ENCODE measurements around the gene MICALL2.
A peak's percentile ranks its signal among the peaks of the same experiment; 100 is the strongest.
"Not testable (repeated sequence)": the region's sequence is repeated elsewhere in the genome, so short reads cannot be mapped to it uniquely, and the experiment has no call there.

Gene MICALL2

GRCh38 chr7:1447112-1447511 lies 12.2 kb downstream of the MICALL2 start:
- DNase-seq, result no peak

DNA sequence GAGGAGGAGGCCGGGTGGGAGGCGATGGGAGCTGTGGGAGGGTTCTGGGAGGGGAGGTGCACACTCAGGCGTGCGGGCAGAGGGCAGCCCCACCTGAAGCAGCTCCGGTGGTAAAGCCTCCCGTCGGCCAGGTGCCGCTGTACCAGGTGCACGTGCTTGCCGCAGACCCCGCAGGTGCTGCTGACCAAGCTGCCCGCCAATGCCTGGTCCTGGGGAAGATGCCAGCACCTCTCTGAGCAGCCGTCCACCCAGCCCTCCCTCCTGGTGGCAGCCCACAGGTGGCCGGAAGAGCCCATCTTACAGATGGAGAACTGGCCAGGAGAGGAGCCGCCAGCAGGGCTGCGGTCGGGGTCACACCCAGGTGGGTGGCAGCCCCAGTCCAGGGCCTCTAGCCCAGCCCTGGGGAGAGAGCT lies 12.6 kb downstream of the MICALL2 start:
- DNase-seq, result no peak

DNA sequence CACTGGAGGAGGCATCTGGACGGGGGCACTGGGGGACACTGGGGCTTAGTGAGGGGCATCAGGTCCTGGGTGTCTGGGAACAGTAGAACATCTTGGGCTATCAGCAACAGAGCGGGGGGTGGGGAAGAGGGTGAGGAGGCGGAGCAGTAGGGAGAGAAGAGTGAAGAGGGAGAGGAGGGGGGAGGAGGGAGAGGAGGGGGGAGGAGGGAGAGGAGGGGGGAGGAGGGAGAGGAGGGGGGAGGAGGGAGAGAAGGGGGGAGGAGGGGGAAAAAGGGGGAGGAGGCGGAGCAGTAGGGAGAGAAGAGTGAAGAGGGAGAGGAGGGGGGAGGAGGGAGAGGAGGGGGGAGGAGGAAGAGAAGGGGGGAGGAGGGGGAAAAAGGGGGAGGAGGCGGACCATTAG lies 13.2 kb downstream of the MICALL2 start:
- not testable (repeated sequence) for DNase-seq

DNA sequence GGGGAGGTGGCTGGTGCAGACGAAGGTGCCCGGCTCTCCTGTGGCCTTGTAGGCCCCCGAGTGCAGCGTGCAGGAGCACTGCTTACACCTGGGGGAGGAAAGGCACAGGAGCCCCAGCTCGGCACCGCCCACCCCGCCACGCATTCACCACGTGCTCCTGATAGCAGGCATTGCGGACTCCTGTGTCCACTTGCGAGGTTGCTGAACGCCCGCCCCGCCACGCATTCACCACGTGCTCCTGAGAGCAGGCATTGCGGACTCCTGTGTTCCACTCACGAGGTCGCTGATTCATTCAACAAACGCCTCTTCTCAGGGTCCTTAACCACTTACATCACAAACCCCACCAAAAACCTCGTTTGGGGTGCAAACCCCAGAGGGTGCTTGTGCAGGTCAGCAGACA lies 13.9 kb downstream of the MICALL2 start:
- DNase-seq, result no peak

GRCh38 chr7:1444925-1445322 lies 14.3 kb downstream of the MICALL2 start:
- no peak for DNase-seq

- DNase-seq, result no peak
Observed at GRCh38 chr7:1444214-1444924, 14.9 kb downstream of the MICALL2 start.

- not testable (repeated sequence) for DNase-seq
Observed at GRCh38 chr7:1443587-1444200, 15.6 kb downstream of the MICALL2 start.

- DNase-seq, result no peak
Observed at GRCh38 chr7:1442355-1443124, 16.7 kb downstream of the MICALL2 start.

- DNase-seq, result no peak
Observed at GRCh38 chr7:1441615-1442354, 17.5 kb downstream of the MICALL2 start.

DNA sequence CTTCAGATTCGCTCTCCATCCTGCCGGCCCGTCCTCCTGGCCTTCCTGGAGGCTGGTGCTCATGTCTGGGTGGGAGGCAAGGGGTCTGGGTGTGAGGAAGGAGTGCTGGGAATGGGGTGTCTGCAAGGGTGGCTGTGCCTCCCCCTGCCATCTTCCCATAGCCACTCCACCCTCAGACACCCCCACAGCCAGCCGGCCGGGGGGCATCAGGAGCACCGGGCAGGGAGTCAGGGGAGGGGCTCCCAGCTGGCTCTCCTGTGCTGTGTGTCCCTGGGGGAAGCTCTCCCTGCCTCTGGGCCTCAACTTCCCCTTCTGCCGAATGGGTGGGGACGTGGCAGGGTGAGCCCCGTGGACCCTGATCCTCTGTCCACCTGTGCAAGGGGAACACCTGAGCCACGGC lies 18.6 kb downstream of the MICALL2 start:
- DNase-seq, result no peak

DNA sequence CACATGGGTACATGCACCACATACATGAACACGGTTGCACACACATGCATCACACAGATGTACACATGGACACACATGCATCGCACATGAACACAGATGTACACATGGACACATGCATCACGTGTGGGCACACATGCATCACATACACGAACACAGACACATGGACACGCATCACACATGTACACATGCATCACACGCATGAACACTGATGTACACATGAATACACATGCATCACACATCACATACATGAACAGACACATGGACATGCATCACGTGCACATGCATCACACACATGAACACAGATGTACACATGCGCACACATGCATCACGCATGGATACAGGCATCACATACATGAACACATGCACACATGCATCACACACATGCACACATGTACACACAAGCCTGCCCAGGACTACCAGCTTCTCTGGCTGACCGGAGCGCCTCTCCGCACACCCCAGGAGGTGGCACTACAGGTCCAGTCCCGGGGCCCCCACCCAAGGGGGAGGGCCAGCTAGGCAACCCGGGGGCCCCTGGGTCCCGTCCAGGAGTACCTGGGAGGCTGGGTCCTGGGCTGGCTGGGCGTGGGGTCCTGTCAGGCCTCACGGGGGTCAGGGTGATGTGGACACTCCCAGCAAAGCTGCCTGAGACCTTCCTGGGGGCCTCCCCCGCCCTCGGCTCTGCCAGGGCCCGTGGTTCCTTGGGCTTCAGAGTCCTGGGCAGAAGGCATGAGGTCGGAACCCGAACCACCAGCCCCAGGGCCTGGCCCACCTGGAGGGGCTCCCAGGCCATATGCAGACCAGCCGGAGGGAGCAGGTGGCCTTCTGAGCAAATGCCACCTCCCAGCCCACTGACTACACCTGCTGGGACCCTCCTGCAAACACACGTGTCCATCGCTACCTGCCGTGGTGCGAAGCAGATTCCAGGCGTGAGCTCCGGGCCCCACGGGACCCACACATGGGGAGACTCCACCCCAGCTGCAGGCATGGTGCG lies 19.6 kb downstream of the MICALL2 start:
- no peak for DNase-seq

- no peak for DNase-seq
Observed at GRCh38 chr7:1438821-1439220, 20.4 kb downstream of the MICALL2 start.

DNA sequence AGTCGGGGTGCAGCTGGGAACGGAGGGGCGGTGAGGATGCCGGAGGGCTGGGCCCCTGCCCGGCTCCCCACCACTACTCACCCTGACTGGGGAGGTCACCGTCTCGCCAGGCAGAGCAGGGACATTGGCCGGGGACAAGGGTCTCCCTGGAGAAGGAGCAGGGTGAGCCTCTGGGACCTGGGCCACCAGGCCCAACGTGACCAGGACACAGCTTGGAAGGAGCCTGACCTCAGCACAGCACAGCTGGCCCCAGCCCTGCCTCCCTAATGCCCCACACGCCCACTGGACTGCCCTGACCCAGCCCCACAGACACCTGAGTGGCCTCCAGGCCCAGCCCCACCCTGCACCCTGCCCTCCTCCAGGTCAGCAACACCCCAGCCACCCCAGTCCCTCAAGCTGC lies 21.1 kb downstream of the MICALL2 start:
- no peak for DNase-seq

DNA sequence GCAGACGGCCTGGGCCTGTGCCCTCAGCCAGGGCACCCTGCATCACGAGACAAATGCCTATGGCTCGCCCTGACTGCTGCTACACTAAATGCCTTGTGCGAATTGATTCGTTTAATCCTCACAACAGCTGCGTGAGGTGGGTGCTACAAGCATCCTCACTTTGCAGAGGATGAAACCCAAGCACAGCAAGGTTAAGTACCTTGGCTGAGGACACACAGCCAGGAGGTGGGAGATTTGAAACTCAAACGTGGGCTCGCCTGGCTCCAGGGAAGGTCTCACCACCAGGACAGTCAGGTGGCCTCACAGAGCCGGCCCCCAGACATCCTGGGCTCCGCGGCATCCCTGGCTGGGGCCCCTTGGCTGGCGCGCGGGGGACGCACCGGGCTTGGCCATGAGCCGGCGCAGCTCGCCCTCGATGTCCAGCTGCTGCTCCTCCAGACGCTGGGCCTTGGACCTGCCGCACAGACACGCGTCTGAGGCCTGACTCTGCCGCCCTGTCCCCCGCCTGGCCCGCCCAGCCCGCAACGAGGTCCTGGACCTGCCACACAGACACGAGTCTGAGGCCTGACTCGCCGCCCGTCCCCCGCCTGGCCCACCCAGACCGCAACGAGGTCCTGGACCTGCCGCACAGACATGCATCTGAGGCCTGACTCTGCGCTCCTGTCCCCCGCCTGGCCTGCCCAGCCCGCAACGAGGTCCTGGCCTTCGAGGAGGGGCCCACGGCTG lies 22.0 kb downstream of the MICALL2 start:
- no peak for DNase-seq

DNA sequence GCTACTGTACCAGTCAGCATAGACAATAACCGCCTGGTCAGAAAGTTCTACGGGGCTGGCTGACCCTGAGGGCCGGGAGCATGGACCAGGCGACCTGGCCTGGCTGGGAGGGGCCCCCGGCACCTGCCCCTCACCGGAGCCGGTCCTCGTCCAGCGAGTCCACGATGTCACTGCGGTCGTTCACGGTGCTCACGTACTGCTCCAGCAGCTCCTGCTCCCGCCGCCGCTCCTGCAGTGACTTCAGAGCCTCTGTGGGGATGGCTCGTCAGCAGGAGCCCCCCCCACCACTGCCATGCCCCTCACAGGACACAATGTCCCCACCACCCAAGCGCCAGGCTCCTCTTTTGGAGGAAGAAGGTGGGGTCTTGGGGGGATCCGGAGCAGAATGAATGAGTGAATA lies 22.7 kb downstream of the MICALL2 start:
- no peak for DNase-seq

DNA sequence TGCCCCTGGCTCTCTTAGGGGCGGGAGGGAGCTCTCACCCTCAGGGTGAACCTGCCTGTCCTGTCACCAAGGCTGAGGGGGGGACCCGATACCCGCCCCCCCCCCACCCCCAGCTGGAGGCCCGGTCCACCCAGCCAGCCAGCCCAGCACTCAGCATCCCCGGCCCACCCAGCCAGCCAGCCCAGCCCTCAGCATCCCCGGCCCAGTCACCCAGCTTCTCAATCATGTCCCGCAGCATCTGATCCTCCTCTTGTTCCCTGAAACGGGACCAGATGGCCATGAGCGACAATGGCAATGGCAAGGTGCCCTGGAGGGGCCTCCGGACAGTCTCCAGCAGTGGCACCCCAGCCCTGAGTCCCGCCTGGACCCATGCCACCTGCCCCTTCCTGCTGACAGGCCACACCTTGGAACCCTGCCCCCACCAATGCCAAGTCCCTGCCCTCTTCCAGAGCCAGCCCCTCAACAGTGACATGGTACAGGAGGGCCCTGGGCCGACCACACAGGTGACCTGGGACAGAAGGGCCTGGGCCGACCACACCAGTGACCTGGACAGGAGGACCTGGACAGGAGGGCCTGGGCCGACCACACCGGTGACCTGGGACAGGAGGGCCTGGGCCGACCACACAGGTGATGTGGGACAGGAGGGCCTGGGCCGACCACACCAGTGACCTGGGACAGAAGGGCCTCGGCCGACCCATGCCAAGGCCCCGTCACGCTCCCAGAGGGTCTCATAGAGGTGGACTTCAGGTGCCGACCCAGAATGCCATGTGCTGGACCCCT lies 24.2 kb downstream of the MICALL2 start:
- no peak for DNase-seq

- DNase-seq, result no peak
Observed at GRCh38 chr7:1434165-1434718, 25.0 kb downstream of the MICALL2 start.

GRCh38 chr7:1433128-1433920 lies 25.9 kb downstream of the MICALL2 start:
- DNase-seq, result no peak

DNA sequence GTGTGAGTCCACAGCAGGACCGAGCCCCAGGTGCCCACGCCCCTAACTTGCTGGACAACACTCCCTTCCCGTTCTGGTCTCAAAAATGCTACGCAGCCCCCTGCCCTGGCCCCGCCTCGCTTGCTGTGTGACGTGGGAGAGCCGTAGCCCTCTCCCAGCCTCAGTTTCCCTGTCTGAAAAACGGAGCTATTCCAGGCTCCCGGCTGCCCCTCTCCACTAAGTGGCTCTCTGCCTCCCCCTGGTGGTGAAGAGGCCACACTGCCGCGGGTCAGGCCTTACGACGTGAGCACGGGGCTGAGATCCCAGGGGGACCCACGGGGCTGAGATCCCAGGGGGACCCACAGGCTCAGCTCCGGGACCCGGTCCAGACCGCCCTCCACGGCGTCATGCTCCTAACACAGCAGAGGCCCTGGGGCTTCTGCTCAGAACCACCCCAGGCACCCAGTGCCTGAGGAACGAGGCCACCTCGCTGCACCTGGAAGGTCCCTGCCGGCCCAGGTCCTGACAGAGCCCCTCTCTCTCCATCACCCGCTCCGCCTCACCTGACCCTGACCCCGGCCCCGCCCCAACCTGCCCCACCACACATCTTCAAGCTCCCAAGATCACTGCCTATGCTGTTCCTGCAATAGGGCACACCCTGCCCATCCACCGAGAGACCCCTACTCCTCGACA lies 26.7 kb downstream of the MICALL2 start:
- peak; percentile 70 to 85 for DNase-seq
